ENCODE results near the gene RYR1.
"Not testable (repeated sequence)": the region's sequence is repeated elsewhere in the genome, so short reads cannot be mapped to it uniquely, and the experiment has no call there.

RYR1 gene

DNA sequence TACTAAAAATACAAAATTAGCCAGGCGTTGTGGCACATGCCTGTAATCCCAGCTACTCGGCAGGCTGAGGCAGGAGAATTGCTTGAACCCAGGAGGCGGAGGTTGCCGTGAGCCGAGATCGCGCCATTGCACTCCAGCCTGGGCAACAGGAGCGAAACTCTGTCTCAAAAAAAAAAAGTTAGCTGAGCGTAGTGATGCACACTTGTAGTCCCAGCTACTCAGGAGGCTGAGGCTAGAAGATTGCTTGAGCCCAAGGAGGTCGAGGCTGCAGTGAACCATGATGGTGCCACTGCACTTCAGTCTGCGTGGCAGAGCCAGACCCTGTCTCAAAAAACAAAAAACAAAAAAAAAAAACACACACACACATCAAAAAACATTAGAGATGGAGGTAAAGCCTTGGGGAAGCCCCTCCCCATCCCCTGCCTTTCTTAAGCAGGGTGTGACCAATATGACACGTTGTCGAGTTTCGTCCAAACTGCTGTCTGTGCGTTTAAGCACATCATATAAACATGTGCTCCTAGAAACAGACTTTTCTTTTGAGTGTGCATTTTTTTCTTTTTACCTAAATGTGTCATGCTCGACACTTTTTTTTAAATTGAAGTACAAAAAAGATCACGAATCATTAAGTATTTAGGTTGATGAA, 6.3 kb upstream of the RYR1 start:
- not testable (repeated sequence) for DNase-seq (ENCODE audit: low read depth)

DNA sequence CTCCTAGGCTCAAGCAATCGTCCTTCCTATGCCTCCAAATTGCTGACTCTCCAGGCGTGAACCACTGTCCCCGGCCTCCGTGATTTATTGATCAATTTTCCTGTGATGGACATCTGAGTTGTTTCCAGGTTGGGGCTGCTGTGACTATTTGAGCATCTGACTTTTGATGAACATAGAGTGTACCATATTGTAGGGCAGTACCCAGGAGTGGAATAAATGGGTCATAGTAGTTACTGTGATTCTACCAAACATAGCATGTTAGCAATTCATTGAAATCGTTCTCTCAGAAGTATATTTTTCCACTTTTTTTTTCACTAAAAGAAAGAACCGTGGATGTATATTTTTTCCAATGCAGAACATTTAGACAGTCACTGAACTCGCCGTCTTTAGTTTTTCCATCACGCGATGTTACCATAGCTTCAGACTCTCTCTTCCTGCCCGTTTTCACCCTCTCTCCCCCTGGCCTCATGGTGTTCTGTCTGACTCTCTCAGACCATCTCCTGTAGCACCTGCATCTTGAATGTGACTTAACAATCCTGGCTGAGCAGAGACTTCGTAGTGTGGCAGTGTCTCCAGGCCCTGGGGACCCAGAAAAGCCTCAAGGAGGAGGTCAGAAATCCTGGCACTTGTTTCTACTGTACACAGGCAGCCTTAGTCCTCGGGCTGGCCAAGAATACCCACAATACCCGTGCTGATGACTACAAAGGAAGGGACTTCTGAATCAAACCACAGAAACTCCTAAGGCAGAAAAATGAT, 4.3 kb upstream of the RYR1 start:
- no peak for DNase-seq (ENCODE audit: low read depth)

DNA sequence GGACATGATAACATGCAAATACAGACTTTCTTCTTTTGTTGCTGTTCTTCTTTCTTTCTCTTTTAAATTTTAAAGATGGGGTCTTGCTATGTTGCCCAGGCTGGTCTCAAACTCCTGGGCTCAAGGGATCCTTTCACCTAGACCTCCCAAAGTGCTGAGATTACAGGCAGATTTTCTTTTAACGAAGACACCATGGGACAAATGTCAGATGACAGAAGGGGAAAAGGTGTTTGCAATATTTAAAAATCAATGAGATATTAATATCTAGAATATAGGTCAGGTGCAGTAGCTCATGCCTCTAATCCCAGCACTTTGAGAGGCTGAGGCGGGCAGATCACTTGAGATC, 3.7 kb upstream of the RYR1 start:
- DNase-seq (ENCODE audit: low read depth) = no peak

DNA sequence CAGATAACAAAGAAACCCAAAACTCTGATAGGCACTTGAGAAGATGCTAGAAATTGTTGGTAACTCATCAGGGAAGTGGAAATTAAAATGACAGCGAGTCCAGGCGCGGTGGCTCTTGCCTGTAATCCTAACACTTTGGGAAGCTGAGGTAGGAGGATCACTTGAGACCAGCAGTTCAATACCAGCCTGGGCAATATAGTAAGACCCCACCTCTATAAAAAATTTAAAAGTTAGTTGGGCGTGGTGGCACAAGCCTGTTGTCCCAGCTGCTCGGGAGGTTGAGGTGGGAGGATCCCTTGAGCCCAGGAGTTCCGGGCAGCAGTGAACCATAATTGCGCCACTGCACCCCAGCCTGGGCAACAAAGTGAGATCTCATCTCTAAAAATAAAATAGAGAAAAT, 2.6 kb upstream of the RYR1 start:
- no peak for DNase-seq (ENCODE audit: low read depth)

DNA sequence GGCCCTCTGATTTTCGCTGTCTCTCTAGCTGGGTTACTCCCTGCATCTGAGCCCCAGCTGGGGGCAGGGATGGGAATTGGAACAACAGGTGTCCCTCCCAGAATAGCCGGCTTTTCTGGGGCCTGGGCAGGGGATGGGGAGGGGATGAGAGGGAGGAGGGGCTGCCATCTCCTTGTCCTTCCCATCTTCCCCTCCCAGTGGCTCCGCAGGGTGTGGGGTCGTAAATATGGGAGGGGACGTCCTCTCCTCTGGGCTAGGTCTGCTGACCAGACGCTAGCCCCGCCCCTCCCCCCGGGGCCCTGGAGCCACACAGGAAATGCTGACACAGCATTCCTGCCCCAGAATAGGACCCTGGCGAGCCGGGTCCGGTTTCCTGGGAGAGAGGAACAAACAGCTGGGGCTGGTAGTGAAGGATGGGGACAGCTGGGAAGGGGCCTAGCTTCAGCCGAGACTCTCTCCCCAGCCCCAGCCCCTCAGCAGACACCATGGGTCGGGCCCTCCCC, 1.1 kb downstream of the RYR1 start:
- DNase-seq (ENCODE audit: low read depth) = no peak

DNA sequence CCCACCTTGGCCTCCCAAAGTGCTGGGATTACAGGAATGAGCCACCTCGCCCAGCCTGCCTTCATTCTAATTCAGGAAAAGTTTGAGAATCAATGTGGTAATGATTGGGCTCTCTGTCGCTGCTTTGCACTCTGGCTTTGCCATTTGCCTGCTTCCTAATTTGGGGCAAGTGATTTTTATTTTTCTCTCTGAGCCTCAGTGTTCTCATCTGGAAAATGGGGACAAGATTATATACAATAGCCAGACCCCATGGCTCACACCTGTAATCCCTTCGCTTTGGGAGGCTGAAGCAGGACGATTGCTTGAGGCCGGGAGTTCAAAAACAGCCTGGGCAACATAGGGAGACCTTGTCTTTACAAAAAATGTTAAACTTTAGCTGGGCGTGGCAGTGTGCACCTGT, 3.8 kb downstream of the RYR1 start:
- no peak for DNase-seq (ENCODE audit: low read depth)

GRCh38 chr19:38437917-38438316, 4.4 kb downstream of the RYR1 start:
- no peak for DNase-seq (ENCODE audit: low read depth)

DNA sequence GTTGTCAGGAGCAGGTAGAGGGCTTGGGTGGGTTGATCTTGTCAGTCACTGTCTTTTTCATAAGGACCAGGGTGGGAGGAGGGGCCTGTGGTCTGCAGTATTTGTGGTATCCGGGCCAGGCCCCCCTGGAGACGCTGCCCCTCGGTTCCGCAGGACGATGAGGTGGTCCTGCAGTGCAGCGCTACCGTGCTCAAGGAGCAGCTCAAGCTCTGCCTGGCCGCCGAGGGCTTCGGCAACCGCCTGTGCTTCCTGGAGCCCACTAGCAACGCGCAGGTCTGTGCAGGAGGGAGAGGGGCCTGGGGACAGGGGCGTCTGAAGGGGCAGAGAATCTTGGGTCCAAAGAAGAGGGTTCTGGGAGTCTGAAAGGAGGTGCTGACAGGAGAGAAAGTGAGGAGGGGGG, 7.1 kb downstream of the RYR1 start:
- no peak for DNase-seq (ENCODE audit: low read depth)

GRCh38 chr19:38441657-38442348, 8.3 kb downstream of the RYR1 start:
- DNase-seq (ENCODE audit: low read depth) = no peak

GRCh38 chr19:38442736-38443135, 9.2 kb downstream of the RYR1 start:
- no peak for DNase-seq (ENCODE audit: low read depth)

DNA sequence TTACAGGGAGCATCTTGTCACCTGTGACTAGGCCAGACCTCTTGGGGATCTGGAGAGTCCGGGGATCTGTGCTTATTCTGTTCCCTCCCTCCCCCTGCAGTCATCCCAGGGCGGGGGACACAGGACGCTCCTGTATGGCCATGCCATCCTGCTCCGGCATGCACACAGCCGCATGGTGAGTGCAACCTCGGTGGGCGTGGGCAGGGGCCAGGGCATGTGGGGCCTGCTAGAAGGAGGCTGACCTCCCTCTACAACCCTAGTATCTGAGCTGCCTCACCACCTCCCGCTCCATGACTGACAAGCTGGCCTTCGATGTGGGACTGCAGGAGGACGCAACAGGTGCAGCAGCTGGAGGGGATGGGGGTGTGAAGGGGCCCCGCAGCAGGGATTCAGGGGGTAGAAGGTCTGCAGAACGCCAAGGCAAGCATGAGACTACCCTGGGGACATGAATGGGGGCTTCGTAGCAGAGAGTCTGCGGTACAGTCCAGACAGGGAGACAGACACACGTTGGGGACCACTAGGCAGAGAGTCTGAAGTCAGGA, 10.0 kb downstream of the RYR1 start:
- DNase-seq (ENCODE audit: low read depth) = no peak

- DNase-seq (ENCODE audit: low read depth) = no peak
Measured at GRCh38 chr19:38444026-38444425, 10.5 kb downstream of the RYR1 start.

DNA sequence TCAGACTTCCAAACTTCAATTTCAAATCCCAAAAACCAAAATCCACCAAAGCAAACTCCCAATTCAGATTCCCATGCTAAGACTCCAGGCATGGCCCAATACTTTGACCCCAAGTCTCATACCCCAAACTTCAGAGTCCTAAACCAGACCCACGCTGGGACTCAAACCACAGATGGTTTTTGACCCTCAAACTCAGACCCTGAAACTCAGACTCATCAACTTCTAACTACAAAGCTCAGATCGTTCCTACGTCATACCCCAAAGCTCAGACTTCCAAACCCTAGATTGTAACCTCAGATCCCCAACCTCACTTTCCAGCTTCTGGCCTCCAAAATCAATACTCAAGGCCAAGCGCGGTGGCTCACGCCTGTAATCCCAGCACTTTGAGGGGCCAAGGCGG, 11.9 kb downstream of the RYR1 start:
- no peak for DNase-seq (ENCODE audit: low read depth)

DNA sequence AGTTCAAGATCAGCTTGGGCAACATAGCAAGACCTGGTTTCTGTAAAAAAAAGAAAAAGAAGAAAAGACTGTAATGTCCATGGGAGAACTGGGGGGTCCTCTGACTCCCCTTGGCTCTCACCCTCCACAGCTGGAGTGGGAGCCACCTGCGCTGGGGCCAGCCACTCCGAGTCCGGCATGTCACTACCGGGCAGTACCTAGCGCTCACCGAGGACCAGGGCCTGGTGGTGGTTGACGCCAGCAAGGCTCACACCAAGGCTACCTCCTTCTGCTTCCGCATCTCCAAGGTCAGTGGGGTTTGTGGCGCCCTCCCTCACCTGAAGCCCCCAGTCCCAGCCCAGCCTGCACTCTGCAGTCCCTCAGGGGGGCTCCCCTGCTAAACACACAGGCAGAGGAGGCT, 14.7 kb downstream of the RYR1 start:
- no peak for DNase-seq (ENCODE audit: low read depth)

DNA sequence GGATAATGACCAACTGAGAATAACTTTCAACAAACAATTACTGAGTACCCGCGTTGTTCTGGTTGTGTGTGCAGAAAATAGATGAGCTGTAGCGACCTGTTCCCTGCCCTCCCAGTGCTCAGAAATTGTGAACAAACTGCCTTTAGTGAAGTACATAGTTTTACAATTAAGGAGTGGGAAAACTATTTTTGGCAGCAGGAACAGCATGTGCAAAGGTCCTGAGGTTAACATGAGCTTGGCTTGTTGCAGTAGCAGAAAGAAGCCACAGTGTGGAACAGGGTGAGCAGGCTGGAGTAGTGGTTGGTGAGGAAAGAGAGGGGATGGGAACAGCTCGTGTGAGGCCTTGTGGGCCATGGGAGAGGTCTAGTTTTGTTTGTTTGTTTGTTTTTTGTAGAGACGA, 16.0 kb downstream of the RYR1 start:
- DNase-seq (ENCODE audit: low read depth) = no peak

DNA sequence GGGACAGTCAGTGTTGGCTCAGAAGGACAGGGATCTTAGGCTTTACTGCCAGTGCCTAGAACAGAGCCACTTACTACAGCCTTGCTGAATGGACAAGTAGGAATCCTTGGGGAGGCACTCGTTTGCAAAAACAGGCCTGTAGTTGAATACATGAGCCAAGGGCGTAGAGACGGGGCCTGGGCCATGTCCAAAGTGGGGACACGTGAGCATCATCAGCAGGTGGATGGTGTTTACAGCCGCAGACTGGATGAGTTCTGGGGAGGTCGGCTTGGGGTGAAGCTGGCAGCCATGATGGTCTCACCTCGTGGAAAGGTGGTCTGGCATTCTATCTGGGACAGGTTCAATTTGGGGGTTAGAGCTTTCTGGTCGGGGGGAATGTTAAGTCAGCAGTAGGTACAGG, 17.5 kb downstream of the RYR1 start:
- DNase-seq (ENCODE audit: low read depth) = no peak

- DNase-seq (ENCODE audit: low read depth) = no peak
Measured at GRCh38 chr19:38451629-38452028, 18.1 kb downstream of the RYR1 start.

GRCh38 chr19:38452430-38453366, 19.2 kb downstream of the RYR1 start:
- DNase-seq (ENCODE audit: low read depth) = peak; percentile 5

GRCh38 chr19:38453596-38453995, 20.1 kb downstream of the RYR1 start:
- no peak for DNase-seq (ENCODE audit: low read depth)

- DNase-seq (ENCODE audit: low read depth) = no peak
Measured at GRCh38 chr19:38455031-38455430, 21.5 kb downstream of the RYR1 start.

DNA sequence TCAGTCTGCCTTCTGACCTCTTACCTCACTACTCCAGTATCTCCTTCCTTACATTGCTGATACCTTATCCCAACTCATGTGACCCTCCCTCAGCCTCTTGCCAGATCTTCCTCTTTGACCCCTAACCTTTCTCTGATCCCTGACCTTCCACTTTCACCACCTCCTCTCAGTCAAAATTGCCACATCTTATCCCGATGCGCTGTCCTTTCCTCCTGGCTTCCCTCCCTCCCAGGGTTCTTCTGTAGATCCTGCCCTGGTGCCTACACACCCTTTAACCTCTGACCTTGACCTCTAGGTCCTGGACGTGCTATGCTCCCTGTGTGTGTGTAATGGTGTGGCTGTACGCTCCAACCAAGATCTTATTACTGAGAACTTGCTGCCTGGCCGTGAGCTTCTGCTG, 23.7 kb downstream of the RYR1 start:
- DNase-seq (ENCODE audit: low read depth) = no peak

Measured in stimulated activated CD8-positive, alpha-beta memory T cell treated with anti-CD3 and anti-CD28 coated beads, Interleukin-7, amount 100 ng/mL, for 24 hours (primary cell).